PC-3 (cell line): ENCODE measurements around the gene CNTNAP5.

Source experiments
- CTCF ChIP-seq: fragments of 300-600 bp; sonication (generic); conservative IDR thresholded peaks from 2 replicates; pipeline ENCODE4 v1.5.1; 2017; ENCODE audit warnings: antibody characterized with exemption, low read depth, mild to moderate bottlenecking, low read length
- EZH2 ChIP-seq: fragments of 300-600 bp; sonication (generic); IDR thresholded peaks from one replicate; pipeline ENCODE4 v1.6.1; 2017; ENCODE audit warnings: antibody characterized with exemption, mild to moderate bottlenecking, low read length; ENCODE audit not compliant: unreplicated experiment

GRCh38 chr2:124816007-124816406 lies 790.9 kb downstream of the CNTNAP5 start:
- TF ChIP-seq CTCF (no peak), EZH2 (no peak)
